Measurements from ENCODE around the gene ZNF143.

Gene ZNF143

DNA sequence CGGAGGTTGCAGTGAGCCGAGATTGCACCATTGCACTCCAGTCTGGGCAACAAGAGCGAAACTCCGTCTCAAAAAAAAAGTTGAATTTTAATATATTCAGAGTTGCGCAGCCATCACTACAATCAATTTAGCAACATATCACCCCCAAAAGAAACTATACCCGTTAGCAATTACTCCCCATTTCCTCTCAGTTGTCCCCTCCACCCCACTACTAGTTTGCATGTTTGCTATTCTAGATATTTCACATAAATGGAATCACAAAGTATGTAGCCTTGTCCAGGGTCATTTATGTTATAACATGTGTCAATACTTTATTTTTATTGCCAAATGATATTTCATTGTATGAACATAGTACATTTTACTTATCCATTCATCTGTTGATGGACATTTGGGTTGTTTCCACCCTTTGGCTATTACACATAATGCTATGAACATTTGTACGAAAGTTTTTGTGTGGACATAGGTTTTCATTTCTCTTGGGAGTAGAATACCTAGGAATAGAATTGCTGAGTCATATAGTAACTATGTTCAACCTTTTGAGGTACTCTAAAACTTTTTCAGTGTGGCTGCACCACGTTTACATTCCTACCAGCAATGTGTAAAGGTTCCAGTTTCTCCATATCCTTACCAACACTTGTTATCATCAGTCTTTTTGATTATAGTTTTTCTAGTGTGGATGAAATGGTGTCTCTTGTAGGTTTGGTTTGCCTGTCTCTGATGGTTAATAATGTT is 2.2 kb downstream of the ZNF143 start:
- H3K9me3 ChIP-seq, result no peaks in the 10 kb centered on the region
- H3K27me3 ChIP-seq, result no peaks in the 10 kb centered on the region
- no peak for DNase-seq
- no peaks in the 10 kb centered on the region for H3K36me3 ChIP-seq
- H3K4me3 ChIP-seq (ENCODE audit: low read depth, low read length), result no peak overlapping the region
- H3K4me1 ChIP-seq, result no peaks in the 10 kb centered on the region
- TF ChIP-seq, protein P1, sequence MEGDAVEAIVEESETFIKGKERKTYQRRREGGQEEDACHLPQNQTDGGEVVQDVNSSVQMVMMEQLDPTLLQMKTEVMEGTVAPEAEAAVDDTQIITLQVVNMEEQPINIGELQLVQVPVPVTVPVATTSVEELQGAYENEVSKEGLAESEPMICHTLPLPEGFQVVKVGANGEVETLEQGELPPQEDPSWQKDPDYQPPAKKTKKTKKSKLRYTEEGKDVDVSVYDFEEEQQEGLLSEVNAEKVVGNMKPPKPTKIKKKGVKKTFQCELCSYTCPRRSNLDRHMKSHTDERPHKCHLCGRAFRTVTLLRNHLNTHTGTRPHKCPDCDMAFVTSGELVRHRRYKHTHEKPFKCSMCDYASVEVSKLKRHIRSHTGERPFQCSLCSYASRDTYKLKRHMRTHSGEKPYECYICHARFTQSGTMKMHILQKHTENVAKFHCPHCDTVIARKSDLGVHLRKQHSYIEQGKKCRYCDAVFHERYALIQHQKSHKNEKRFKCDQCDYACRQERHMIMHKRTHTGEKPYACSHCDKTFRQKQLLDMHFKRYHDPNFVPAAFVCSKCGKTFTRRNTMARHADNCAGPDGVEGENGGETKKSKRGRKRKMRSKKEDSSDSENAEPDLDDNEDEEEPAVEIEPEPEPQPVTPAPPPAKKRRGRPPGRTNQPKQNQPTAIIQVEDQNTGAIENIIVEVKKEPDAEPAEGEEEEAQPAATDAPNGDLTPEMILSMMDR (IDR thresholded peaks at IDR 0.05; ENCODE audit: low read depth, low read length), result no peak

DNA sequence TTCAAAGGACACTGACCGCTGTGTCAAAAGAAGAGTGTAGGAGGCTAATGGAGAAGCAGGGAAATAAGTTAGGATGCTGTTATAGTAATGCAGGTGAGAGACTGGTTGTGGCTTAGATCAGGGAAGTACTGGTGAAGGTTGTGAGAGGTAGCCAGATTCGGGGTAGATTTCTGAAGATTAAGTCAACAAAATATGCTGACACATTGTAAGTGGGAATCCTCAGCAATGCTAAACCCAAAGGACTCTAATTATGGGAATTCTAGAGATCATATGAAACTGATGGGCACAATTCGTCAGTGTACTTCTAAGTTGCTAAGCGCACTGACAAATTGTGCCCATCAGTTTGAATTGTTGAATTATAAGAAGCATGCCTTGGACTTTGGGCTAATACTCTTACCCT is 10.0 kb downstream of the ZNF143 start:
- no peaks in the 10 kb centered on the region for H3K4me1 ChIP-seq
- peaks cover 3% of the 10 kb centered on the region for H3K36me3 ChIP-seq
- TF ChIP-seq, protein P1 (IDR thresholded peaks at IDR 0.05; ENCODE audit: low read depth, low read length), result no peak
- H3K4me3 ChIP-seq (ENCODE audit: low read depth, low read length), result no peak overlapping the region
- no peaks in the 10 kb centered on the region for H3K9me3 ChIP-seq
- no peak for DNase-seq
- no peaks in the 10 kb centered on the region for H3K27me3 ChIP-seq

DNA sequence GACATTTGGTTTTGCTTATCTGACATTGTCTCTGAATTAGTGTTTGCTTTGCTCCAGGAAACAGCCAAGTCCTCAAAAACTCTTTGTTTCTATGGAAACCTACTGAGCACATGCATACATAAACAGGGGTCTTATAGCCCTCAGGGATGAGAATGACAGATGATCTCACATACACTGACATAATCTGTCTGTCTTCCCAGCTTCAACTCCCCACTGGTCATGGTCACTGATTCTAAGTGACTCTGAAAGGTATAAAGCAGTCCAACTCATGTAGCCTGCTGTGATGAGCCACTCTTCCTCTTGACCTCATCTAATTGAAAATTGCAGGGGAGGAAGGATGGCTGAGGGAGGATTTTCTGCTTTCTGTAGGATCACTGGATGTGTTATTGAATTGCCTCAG is 12.6 kb downstream of the ZNF143 start:
- no peak for DNase-seq
- no peaks in the 10 kb centered on the region for H3K4me1 ChIP-seq
- H3K27me3 ChIP-seq, result no peaks in the 10 kb centered on the region
- no peak overlapping the region for H3K4me3 ChIP-seq (ENCODE audit: low read depth, low read length)
- TF ChIP-seq, protein P1 (IDR thresholded peaks at IDR 0.05; ENCODE audit: low read depth, low read length), result no peak
- H3K36me3 ChIP-seq, result peaks cover 3% of the 10 kb centered on the region
- no peaks in the 10 kb centered on the region for H3K9me3 ChIP-seq

DNA sequence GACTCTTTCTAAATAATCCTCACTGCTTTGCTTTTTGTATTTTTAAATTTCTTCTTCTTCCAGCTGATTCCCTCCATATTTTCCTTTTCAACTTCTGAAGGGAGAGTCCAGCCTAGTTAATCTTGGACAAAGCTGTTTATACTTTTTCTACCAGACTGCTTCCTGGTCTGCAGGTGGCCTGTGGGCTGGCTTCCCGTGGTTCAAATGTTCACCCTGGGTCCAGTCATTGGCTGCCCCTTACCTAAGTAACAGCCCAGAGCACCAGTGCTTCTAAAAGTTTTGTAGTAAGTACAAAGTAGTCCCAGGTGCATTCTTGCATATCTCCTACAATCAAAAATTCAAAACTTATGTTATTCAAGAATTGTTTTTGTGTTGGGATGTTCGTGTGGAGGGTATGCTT is 19.1 kb downstream of the ZNF143 start:
- H3K4me3 ChIP-seq (ENCODE audit: low read depth, low read length), result no peak overlapping the region
- no peak for DNase-seq
- no peaks in the 10 kb centered on the region for H3K36me3 ChIP-seq
- no peaks in the 10 kb centered on the region for H3K9me3 ChIP-seq
- no peaks in the 10 kb centered on the region for H3K27me3 ChIP-seq
- H3K4me1 ChIP-seq, result no peaks in the 10 kb centered on the region
- TF ChIP-seq, protein P1 (IDR thresholded peaks at IDR 0.05; ENCODE audit: low read depth, low read length), result no peak

DNA sequence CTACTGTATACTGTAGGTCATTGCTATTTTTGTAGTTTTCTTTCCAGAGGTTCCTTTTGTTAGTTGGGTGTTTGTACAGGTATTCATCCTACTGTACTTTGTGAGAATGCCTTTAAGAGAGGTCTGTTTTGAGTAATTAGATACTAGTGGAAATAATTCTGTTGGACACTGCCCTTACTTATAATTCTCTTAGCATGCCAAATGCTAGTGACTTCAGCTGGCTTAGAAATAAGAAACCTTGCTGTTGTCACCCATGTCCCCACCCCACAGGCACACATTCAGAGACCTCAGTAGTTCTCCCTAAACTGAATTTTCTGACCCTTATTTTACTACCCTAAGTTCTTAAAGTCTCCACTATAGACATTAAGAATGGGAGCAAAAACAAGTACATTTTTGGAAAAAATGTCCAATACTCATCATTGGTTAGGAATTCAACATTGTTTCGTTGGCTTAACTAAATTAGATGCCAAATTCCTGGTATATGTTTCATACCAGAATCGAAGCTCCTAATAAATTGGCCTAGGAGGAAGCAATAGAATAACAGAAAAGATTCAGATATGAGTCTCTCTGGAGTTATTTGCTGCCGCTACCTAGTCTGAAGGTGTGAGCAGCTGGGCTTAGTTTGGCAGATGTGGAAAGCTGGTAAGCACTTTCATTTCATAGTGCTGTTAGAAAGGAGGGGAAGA is 28.4 kb downstream of the ZNF143 start:
- TF ChIP-seq, protein P1 (IDR thresholded peaks at IDR 0.05; ENCODE audit: low read depth, low read length), result no peak
- Histone ChIP-seq H3K4me1 (no peaks in the 10 kb centered on the region), H3K36me3 (no peaks in the 10 kb centered on the region; the same call in 1 of the 2 replicates), H3K9me3 (no peaks in the 10 kb centered on the region), H3K27me3 (no peaks in the 10 kb centered on the region), H3K4me3 (ENCODE audit: low read depth, low read length) (no peak overlapping the region)
- DNase-seq, result no peak

DNA sequence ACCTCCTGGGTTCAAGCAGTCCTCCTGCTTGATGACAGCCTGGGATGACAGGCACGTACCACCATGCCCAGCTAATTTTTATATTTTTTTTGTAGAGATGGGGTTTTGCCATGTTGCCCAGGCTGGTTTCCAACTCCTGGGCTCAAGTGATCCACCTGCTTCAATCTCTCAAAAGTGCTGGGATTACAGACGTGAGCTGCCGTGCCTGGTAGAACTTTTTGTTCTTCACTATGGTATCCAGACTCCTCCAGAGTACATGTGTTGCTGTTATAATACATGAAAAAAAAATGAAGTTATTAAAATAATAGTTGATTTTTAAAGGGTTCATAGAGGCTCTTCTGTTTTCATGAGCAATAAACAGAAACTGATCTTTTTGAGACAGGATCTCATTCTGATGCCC is 29.6 kb downstream of the ZNF143 start:
- TF ChIP-seq, protein P1 (IDR thresholded peaks at IDR 0.05; ENCODE audit: low read depth, low read length), result no peak
- no peak overlapping the region for H3K4me3 ChIP-seq (ENCODE audit: low read depth, low read length)
- no peaks in the 10 kb centered on the region for H3K9me3 ChIP-seq
- H3K36me3 ChIP-seq, result no peaks in the 10 kb centered on the region; the same call in 1 of the 2 replicates
- no peak for DNase-seq
- no peaks in the 10 kb centered on the region for H3K27me3 ChIP-seq
- H3K4me1 ChIP-seq, result no peaks in the 10 kb centered on the region
